RPMI8226 (cell line): ENCODE results near the gene CD86.

ENCODE experiments used
- DNase-seq: peaks from one replicate; pipeline ENCODE4 v3.0.0-alpha.2; 2015

The CD86 gene

GRCh38 chr3:122092460-122093165, 37.5 kb downstream of the CD86 start:
- DNase-seq, result peak; percentile 68

DNA sequence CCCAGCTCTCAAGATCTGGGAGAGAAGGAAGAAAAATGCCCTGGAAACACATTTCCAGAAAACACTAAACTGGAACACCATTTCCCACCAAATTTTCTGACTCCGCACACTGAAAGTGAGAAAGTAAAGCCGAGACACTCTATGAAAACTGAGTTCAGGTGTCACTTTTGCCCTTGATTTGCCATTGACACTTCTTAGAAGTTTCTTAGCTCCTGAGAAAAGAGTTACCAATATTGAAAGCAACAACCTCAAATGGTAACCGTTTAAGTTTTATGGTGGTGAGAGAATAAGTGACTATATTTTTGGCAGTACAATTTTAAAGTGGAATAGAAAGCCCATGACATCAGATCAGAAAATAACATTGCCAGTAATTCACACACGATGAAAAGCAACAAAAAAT, 39.0 kb downstream of the CD86 start:
- no peak for DNase-seq

GRCh38 chr3:122094693-122095092, 39.5 kb downstream of the CD86 start:
- DNase-seq, result no peak

GRCh38 chr3:122097141-122097540, 42.0 kb downstream of the CD86 start:
- DNase-seq, result no peak

GRCh38 chr3:122098611-122099010, 43.4 kb downstream of the CD86 start:
- no peak for DNase-seq

- no peak for DNase-seq
Measured at GRCh38 chr3:122099255-122099654, 44.1 kb downstream of the CD86 start.

GRCh38 chr3:122100083-122100482, 44.9 kb downstream of the CD86 start:
- DNase-seq, result no peak

GRCh38 chr3:122100591-122101463, 45.7 kb downstream of the CD86 start:
- DNase-seq, result no peak

DNA sequence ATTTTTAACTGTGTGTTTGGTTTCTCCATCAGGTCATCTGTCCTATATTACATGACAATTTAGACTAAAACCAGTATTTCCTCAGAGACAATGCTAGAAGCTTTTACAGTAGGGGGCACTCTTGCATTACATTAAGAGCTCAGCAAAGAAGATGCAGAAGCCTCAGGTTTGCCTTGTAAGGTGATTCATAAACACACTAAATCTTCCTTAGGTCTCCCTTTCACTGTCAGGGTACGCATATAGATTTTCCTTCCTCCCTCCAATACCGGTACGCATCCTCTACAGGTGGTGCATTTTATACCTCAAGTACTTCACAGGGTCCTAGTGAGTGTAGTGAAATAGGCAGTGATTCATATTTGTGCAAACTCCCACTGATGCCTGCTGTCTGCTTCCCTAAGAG, 46.5 kb downstream of the CD86 start:
- DNase-seq, result peak; percentile 76

DNA sequence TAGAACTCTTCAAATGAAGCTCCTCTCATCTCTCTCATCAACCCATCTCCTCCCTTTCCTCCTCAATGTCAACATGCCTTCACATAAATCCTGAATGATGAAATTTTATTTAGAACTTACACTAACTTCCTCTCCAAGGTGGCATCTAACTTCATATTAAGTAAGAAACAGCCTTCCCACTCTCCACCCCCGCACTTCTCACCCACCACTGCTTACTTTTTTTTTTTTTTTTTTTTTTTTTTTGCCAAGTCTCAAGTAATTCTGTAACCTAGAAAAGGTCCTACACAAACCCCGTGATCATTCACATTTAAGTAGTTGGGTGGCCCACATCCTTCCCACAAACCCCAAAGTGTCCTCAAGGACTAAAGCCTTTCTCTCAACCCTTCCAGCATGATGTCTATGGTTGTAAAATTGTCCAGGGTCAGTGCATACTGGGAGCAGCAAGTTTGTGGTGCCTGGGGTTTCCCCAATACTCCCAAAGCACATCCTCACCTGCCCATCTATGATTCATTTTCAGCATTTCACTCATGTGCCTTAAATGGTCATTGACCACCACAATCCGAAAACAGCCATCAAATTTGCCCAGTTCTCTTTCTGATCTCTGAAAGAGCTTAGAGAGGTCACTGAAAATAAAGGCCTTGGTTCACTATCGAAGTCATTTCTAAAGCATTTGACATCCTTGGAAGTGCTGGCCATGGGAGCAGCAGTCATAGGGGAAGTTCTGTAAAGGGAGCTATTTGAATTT, 47.2 kb downstream of the CD86 start:
- DNase-seq, result no peak

DNA sequence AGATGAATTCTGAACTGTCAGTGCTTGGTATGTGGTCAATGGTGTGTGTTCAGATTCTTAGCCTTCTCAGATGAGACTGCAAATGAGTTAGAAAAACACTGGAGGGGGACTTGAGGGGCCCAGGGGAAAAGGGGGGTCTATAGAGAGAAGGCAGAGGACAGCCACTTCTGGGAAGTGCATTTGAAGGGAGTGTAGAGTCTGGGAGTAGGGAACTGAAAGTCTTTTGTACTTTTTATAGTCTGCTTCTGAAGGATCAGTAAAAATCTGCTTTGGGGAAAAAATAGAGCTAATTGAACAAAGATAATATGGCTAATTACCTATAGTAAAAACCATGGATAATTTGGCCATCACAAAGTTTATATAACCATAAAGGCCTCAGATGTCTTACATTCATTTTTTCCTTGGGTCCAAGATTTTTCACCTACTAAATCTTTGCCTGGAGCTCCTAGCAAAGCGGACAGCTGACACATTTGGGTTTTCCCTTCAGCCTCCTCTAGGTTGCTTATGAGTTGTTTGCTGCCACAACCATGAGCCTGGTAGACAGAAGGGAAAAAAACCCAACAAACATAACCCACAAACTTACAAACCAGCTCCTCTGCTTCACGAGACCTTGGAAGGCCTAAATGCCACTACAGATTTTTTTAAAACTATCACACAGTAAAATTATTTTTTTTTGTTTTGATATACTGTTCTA, 48.8 kb downstream of the CD86 start:
- DNase-seq, result no peak

- DNase-seq, result no peak
Measured at GRCh38 chr3:122104515-122105194, 49.5 kb downstream of the CD86 start.

- DNase-seq, result no peak
Measured at GRCh38 chr3:122105626-122106025, 50.5 kb downstream of the CD86 start.

GRCh38 chr3:122107171-122107570, 52.0 kb downstream of the CD86 start:
- DNase-seq, result no peak

- no peak for DNase-seq
Measured at GRCh38 chr3:122111974-122112373, 56.8 kb downstream of the CD86 start.

GRCh38 chr3:122112754-122113153, 57.6 kb downstream of the CD86 start:
- no peak for DNase-seq

- DNase-seq, result no peak
Measured at GRCh38 chr3:122123850-122124249, 68.7 kb downstream of the CD86 start.

- no peak for DNase-seq
Measured at GRCh38 chr3:122132949-122133540, 77.9 kb downstream of the CD86 start.

DNA sequence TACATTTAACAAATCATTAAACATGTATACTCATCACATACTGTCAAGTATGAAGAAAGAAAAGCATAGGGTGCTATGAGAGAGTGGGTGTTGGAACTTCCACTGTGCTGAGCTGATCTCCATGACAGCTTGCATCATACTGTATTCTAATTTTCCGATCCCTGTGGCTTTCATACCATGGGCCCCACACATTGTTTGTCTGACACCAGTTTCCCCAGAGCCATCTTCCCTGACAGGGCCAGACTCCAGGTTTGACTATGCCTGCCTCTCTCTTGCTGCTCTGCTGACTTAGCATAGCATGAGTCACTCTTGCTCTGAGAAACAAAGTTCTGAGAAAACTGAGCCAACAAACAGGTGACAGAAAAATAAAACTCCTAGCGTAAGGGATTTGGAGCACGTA, 91.3 kb downstream of the CD86 start:
- DNase-seq, result peak; percentile 82

- DNase-seq, result peak; percentile 76
Measured at GRCh38 chr3:122148941-122149627, 93.9 kb downstream of the CD86 start.

- no peak for DNase-seq
Measured at GRCh38 chr3:122151480-122151879, 96.3 kb downstream of the CD86 start.
